ENCODE measurements around the gene SCG5. TPM values are rescaled to one million over a fixed set of nuclear protein-coding genes. Genes with fewer than 3 reads are reported as not detected.

Gene SCG5
- polyA plus RNA-seq, 1 of the 3 experiments (the other 2 are of a cell fraction) = 11.0 TPM

DNA sequence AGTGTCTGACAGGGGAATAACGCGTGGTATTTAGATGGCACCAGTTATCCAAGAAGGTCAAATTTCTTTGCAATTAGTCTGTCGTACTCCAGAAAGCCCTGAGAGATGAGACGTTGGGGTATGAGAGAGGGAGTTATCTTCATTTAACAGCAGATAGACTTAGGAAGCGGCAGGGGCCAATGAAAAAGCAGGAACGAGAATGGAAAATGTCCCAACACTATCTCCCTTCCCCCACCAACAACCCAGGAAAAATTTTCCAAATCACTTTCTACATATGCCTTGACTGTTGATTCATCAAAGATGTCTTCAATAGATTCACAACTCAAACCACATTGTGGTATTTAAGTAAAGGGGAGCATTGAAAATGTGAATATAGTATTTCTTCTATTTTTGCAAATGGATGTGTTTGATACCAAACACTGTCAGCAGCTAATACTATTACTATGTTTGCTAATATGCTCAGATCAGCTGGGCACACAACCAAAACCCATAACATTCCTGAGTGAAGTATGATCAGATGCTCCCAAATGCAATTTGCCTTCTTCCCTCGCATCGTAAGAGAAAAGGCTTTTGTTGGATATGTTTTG, 63.0 kb downstream of the SCG5 start:
- Histone ChIP-seq H3F3A (replicated peaks; ENCODE audit: insufficient read depth) (peaks cover 47% of the 10 kb centered on the region), H3K4me2 (peak overlapping the region; percentile 45; the same call in 1 of the 2 replicates), H3K4me1 (ENCODE audit: control insufficient read depth in 1 of 2, insufficient read depth in 2 of 2, low read depth in 1 of 2, low read length in 1 of 2) (peaks cover 0 to 22% of the 10 kb centered on the region in 2 experiments; a peak in 3 of 4 replicates), H3K9ac (peak overlapping the region; percentile 22; the same call in 1 of the 2 replicates), H4K20me1 (ENCODE audit: insufficient read depth) (no peaks in the 10 kb centered on the region), H3K9me3 (no peaks in the 10 kb centered on the region), H3K4me3 (ENCODE audit: low read depth in 2 of 2, low read length in 1 of 2) (peak overlapping the region in 1 of 2 experiments; percentile 6; a peak in 1 of 4 replicates), H2AFZ (ENCODE audit: low read depth) (peak overlapping the region; percentile 37; the same call in 1 of the 2 replicates), H3K9me2 (no peaks in the 10 kb centered on the region), H3K27me3 (ENCODE audit: insufficient read depth) (no peaks in the 10 kb centered on the region), H3K36me3 (replicated peaks in 1 of 2; ENCODE audit: control insufficient read depth in 1 of 2, insufficient read depth in 2 of 2, low read length in 1 of 2) (no peaks in the 10 kb centered on the region), H3K79me2 (ENCODE audit: insufficient read depth) (no peaks in the 10 kb centered on the region), H3K27ac (ENCODE audit: low read depth in 2 of 2, low read length in 1 of 2) (peak overlapping the region; percentile 73 to 80; a peak in 3 of 4 replicates)
- CTCF ChIA-PET = interaction anchor here (1.0 kb wide), 1 partner anchor 12 kb away, joined by 3 read pairs; no protein-coding TSS in a partner anchor
- DNase-seq = no peak
- peak; percentile 77; the same call in 1 of the 2 replicates for TF ChIP-seq TCF12 (IDR thresholded peaks at IDR 0.05)
- peak; percentile 76; the same call in 1 of the 2 replicates for TF ChIP-seq NFIC (IDR thresholded peaks at IDR 0.05; ENCODE audit: borderline replicate concordance)
- no peak for TF ChIP-seq CHD2 (IDR thresholded peaks at IDR 0.05; ENCODE audit: low read length, partially characterized antibody)
- TF ChIP-seq, protein P1, sequence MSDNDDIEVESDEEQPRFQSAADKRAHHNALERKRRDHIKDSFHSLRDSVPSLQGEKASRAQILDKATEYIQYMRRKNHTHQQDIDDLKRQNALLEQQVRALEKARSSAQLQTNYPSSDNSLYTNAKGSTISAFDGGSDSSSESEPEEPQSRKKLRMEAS (IDR thresholded peaks at IDR 0.05; ENCODE audit: low read depth) = 0 out of 2 replicates have a peak, but pooled peaks have one; percentile 11
- peak in 1 of 2 experiments; percentile 40; a peak in 1 of 4 replicates for TF ChIP-seq EP300 (IDR thresholded peaks at IDR 0.05; ENCODE audit: borderline replicate concordance in 1 of 2, low read depth in 1 of 2, low read length in 1 of 2)
- TF ChIP-seq TEAD4 (IDR thresholded peaks at IDR 0.05; ENCODE audit: borderline replicate concordance, insufficient read depth) = peak; percentile 68
- TF ChIP-seq, protein P2, sequence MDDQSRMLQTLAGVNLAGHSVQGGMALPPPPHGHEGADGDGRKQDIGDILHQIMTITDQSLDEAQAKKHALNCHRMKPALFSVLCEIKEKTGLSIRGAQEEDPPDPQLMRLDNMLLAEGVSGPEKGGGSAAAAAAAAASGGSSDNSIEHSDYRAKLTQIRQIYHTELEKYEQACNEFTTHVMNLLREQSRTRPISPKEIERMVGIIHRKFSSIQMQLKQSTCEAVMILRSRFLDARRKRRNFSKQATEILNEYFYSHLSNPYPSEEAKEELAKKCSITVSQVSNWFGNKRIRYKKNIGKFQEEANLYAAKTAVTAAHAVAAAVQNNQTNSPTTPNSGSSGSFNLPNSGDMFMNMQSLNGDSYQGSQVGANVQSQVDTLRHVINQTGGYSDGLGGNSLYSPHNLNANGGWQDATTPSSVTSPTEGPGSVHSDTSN (IDR thresholded peaks at IDR 0.05) = peak; percentile 87
- TF ChIP-seq, protein P3, sequence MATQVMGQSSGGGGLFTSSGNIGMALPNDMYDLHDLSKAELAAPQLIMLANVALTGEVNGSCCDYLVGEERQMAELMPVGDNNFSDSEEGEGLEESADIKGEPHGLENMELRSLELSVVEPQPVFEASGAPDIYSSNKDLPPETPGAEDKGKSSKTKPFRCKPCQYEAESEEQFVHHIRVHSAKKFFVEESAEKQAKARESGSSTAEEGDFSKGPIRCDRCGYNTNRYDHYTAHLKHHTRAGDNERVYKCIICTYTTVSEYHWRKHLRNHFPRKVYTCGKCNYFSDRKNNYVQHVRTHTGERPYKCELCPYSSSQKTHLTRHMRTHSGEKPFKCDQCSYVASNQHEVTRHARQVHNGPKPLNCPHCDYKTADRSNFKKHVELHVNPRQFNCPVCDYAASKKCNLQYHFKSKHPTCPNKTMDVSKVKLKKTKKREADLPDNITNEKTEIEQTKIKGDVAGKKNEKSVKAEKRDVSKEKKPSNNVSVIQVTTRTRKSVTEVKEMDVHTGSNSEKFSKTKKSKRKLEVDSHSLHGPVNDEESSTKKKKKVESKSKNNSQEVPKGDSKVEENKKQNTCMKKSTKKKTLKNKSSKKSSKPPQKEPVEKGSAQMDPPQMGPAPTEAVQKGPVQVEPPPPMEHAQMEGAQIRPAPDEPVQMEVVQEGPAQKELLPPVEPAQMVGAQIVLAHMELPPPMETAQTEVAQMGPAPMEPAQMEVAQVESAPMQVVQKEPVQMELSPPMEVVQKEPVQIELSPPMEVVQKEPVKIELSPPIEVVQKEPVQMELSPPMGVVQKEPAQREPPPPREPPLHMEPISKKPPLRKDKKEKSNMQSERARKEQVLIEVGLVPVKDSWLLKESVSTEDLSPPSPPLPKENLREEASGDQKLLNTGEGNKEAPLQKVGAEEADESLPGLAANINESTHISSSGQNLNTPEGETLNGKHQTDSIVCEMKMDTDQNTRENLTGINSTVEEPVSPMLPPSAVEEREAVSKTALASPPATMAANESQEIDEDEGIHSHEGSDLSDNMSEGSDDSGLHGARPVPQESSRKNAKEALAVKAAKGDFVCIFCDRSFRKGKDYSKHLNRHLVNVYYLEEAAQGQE (IDR thresholded peaks at IDR 0.05; ENCODE audit: low read depth, low read length) = no peak
- WGBS (ENCODE audit: low lambda C conversion rate) = 66% methylated on average over 8 of the region's 8 CpGs
- POLR2A ChIA-PET = no interaction called here

DNA sequence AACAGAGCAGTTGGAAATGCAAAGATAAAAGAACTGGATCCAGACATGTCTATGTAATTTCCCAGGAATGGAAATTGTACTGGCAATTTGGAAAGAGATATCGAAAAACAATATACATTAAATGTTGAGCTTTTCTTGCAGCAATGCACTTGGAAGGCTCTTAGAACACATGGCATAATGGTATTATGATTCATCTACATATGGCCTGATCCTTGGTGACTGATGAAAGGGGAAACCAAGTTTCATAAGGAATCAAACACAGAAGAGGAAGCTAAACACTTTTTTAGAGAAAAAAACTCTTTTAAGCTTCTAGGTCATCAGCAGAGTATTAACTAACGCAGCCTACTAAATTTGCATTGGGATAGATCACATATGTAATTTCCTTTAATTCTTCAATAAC, 63.9 kb downstream of the SCG5 start:
- WGBS (ENCODE audit: low lambda C conversion rate) = 73% methylated on average over 2 of the region's 2 CpGs
- POLR2A ChIA-PET = no interaction called here
- H3F3A ChIP-seq (replicated peaks; ENCODE audit: insufficient read depth) = peaks cover 47% of the 10 kb centered on the region
- H3K36me3 ChIP-seq (replicated peaks in 1 of 2; ENCODE audit: control insufficient read depth in 1 of 2, insufficient read depth in 2 of 2, low read length in 1 of 2) = no peaks in the 10 kb centered on the region
- H3K79me2 ChIP-seq (ENCODE audit: insufficient read depth) = no peaks in the 10 kb centered on the region
- CTCF ChIA-PET = interaction anchor here (0.7 to 1.5 kb wide), 4 partner anchors 18 to 288 kb away, joined by 3 to 4 read pairs (median 4); no protein-coding TSS in a partner anchor
- H3K27ac ChIP-seq (ENCODE audit: low read depth in 2 of 2, low read length in 1 of 2) = peak overlapping the region; percentile 73 to 80
- H2AFZ ChIP-seq (ENCODE audit: low read depth) = no peak overlapping the region
- no peaks in the 10 kb centered on the region for H3K9me3 ChIP-seq
- no peak overlapping the region for H3K4me3 ChIP-seq (ENCODE audit: low read depth in 2 of 2, low read length in 1 of 2)
- DNase-seq = no peak
- H3K9me2 ChIP-seq = no peaks in the 10 kb centered on the region
- H4K20me1 ChIP-seq (ENCODE audit: insufficient read depth) = no peaks in the 10 kb centered on the region
- peak overlapping the region; percentile 45; the same call in 1 of the 2 replicates for H3K4me2 ChIP-seq
- H3K27me3 ChIP-seq (ENCODE audit: insufficient read depth) = no peaks in the 10 kb centered on the region
- peaks cover 0 to 22% of the 10 kb centered on the region in 2 experiments; a peak in 3 of 4 replicates for H3K4me1 ChIP-seq (ENCODE audit: control insufficient read depth in 1 of 2, insufficient read depth in 2 of 2, low read depth in 1 of 2, low read length in 1 of 2)
- H3K9ac ChIP-seq = peak overlapping the region; percentile 22; the same call in 1 of the 2 replicates
- TF ChIP-seq ELF1 (IDR thresholded peaks at IDR 0.05) (no peak), FOSL2 (IDR thresholded peaks at IDR 0.05; ENCODE audit: borderline replicate concordance, low read depth) (peak; percentile 46; the same call in 1 of the 2 replicates), TCF12 (IDR thresholded peaks at IDR 0.05) (no peak; the same call in 1 of the 2 replicates), RFX5 (IDR thresholded peaks at IDR 0.05; ENCODE audit: low read length) (no peak), TAF1 (IDR thresholded peaks at IDR 0.05; ENCODE audit: borderline replicate concordance, low read depth, low read length) (no peak), MEF2A (IDR thresholded peaks at IDR 0.05; ENCODE audit: borderline replicate concordance, low read depth) (no peak)
- TF ChIP-seq, protein P1 (IDR thresholded peaks at IDR 0.05; ENCODE audit: low read depth) = 0 out of 2 replicates have a peak, but pooled peaks have one; percentile 48
- TF ChIP-seq, protein P2 (IDR thresholded peaks at IDR 0.05) = no peak
- TF ChIP-seq, protein P4, sequence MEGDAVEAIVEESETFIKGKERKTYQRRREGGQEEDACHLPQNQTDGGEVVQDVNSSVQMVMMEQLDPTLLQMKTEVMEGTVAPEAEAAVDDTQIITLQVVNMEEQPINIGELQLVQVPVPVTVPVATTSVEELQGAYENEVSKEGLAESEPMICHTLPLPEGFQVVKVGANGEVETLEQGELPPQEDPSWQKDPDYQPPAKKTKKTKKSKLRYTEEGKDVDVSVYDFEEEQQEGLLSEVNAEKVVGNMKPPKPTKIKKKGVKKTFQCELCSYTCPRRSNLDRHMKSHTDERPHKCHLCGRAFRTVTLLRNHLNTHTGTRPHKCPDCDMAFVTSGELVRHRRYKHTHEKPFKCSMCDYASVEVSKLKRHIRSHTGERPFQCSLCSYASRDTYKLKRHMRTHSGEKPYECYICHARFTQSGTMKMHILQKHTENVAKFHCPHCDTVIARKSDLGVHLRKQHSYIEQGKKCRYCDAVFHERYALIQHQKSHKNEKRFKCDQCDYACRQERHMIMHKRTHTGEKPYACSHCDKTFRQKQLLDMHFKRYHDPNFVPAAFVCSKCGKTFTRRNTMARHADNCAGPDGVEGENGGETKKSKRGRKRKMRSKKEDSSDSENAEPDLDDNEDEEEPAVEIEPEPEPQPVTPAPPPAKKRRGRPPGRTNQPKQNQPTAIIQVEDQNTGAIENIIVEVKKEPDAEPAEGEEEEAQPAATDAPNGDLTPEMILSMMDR (IDR thresholded peaks at IDR 0.05) = no peak
- TF ChIP-seq, protein P5, sequence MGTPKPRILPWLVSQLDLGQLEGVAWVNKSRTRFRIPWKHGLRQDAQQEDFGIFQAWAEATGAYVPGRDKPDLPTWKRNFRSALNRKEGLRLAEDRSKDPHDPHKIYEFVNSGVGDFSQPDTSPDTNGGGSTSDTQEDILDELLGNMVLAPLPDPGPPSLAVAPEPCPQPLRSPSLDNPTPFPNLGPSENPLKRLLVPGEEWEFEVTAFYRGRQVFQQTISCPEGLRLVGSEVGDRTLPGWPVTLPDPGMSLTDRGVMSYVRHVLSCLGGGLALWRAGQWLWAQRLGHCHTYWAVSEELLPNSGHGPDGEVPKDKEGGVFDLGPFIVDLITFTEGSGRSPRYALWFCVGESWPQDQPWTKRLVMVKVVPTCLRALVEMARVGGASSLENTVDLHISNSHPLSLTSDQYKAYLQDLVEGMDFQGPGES (IDR thresholded peaks at IDR 0.05; ENCODE audit: low read depth, low read length) = no peak

All from SK-N-SH (cell line).